Activated naive CD4-positive, alpha-beta T cell (primary cell): ENCODE results near the gene CCDC85C.

Experiments used
- DNase-seq, 4 experiments: peaks; one replicate each; lab custom pipeline; 2025; lab: John Stamatoyannopoulos, UW

The CCDC85C gene

DNA sequence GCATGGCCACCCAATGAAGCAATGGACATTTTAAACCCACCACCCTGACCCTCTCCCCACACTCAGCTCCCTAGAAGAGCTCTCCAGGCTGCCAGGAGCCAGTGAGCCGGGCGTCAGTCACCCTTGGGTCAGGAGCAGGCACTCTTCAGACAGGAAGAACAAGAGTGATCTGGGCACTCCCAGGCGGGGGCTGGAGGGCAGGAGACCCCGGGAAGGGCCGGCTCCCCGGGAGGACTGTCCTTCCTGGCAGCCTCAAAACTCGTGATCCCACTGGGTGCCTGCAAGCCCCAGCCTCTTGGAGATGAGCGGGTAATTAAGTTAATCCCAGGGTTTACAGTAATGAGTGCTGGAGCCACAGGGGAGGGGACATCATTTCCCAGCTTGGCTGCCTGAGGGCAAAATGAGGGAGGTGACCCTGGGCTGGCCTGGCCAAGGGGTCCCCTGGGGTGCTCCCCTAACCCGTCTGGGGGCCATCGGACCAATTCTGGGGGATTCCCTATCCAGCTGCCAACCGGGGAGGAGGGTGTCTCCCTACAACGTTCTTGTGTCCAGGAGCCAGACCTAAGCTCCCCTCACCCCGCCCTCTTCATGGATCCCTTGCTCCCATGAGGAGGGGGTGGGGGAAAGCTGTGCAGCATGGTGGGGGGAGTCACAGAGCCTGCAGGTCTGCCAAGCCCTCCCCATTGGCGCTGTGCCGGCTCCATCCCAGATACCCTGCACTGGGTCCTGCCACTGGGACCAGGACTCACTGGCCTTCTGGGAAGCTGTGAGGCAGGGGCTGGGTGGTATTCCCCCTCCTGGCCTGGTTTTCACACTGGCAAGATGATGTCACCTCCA lies 63.6 kb downstream of the CCDC85C start:
- DNase-seq: no peak

DNA sequence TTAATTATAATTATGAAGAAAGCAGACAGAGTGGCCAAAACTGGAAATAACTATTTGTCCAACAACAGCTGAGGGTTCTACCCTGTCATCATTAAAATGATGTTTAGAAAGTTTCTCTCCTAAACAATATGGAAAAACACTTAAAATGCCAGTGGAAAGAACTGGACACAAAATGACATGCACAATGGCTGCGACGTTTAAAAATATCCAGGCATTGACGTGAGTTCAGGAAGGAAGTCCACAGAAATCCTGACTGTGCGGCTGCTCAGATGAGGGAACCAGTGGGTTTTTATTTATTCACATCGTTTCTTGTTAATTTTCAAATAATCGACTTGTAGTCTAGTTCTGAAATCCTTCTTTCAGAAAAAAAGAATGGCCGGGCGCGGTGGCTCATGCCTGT lies 64.5 kb downstream of the CCDC85C start:
- DNase-seq: no peak

GRCh38 chr14:99538733-99539132 lies 65.3 kb downstream of the CCDC85C start:
- no peak for DNase-seq

DNA sequence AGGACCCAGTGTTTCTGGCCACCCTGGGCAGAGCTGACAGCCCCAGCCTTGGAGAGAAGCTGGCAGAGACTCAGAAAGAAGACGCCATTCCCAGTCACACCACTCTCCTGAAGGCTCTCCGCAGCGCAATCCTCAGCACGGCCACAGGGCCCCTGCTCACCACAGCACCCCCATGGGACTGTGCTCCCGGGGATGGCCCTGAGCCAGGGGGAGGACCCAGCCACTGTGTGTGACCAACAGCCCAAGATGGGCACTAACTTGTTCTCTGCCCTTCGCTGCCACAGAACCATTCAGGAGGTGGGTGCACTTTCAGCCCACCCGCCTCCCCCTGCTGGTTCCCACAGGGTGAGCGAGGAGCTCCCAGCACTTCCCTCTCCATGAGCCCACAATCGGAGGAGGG lies 65.7 kb downstream of the CCDC85C start:
- no peak for DNase-seq

- no peak for DNase-seq
These were observed 66.6 kb downstream of the CCDC85C start for GRCh38 chr14:99537399-99537798.

DNA sequence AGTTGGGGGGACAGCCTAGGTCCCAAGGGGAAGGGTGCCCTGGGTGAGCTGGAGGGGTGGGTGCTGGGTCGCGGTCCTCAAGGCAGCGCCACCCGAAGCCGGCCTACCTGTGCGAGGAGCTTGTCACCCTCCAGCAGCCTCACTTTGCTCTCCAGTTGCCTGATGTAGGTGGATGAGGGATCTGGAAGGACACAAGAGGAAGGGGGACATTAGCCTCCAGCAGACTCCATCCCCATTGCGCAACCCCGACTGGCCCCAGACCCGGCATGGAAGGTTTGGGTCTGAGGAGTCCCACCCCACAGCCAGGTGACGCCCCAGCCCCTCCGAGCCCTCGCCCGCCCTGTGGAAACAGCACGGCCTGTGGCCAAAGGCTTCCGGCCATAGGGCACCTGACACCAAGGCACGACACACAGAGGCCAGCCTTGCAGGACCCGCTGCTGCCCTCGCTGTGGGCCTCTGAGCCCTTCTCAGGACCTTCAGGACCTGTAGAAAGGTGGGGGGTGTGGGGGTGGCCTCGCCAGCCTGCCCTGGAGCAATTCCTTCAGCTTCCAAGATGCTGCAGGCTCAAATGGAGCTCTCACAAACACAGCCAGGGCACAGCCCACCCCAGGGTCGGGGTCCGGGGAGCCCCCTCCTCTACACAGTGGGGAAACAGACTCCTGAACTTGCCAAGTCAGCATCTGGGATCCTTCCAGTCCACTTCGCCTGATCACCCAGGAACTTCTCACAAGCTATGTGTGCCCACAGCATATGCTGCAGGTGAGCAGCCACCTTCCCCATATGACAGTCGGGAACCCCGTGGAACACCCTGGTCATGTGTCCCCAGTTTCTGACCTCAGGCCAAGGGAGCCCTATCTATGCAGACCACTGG lies 67.9 kb downstream of the CCDC85C start:
- no peak for DNase-seq

GRCh38 chr14:99535448-99535847 lies 68.6 kb downstream of the CCDC85C start:
- no peak for DNase-seq

DNA sequence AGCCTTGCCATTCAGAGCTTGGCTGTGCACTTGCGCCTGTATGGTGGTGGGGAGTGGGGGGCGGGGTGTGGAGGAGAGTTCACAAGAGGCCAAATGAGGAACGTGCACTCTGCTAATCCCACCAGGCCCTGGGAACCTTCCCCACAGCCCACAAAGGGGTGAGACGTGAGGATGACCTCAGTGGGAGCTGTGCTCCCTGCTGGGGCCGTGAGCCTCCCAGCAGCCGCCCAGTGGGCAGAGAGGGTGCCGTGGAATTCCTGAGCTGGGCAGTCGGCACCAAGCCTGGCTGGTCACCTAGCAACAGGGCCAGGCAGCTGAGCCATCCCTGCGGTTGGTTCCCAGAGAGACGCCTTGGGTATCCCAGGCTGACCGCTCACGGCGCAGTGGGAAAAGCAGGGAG lies 69.1 kb downstream of the CCDC85C start:
- no peak for DNase-seq

DNA sequence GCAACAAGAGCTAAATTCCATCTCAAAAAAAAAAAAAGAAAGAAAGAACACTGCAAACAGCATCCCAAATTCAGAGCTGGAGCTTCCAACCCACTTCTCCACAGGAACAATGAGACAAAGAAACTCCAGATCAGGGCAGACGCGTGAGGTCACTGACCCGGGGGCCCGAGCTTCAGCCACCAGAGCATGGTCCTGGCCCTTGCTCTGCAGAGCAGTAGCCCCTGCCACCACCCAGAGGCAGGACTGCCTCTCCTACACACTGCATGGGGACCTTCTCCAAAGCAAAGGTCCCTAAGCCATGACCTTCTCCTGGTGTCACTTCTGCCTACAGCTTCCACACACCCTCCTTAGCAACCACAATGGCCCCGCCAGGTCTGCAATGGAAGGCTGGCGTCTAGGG lies 69.7 kb downstream of the CCDC85C start:
- no peak for DNase-seq

GRCh38 chr14:99532310-99532709 lies 71.7 kb downstream of the CCDC85C start:
- DNase-seq: no peak

- DNase-seq: no peak
These were observed 72.5 kb downstream of the CCDC85C start for GRCh38 chr14:99531251-99532096.

DNA sequence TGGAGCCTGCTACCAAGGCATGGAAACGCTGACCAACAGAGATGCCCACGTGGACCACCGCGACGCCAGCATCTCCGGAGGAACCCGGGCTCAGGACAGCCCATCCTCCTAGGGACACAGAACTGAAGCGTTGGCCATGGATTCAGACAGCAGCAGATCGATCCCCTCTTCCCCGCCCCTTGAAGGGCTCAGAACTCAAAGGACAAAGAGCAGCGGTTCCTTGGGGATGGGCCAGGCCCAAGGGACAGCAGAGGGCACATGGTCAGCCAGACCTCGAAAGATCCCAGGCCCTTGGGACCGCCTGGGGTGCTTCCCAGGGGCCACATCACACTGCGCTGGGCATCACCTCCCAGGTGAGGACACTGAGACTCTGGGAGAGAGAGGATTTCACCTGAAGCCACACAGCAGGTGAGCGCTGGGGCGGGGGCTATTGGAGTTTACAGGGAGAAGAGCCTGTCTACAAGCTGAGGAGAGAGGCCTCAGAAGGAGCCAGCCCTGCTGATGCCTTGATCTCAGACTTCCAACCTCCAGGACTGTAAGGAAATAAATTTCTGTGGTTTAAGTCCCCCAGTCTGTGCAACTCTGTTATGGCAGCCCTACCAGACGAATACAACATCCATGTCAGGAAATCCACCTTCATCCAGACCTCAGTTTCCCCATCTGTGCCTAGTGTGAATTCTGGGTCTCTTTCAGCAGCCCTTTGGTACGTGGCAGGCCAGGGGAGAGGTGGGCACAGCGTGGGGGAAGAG lies 73.4 kb downstream of the CCDC85C start:
- DNase-seq: no peak

DNA sequence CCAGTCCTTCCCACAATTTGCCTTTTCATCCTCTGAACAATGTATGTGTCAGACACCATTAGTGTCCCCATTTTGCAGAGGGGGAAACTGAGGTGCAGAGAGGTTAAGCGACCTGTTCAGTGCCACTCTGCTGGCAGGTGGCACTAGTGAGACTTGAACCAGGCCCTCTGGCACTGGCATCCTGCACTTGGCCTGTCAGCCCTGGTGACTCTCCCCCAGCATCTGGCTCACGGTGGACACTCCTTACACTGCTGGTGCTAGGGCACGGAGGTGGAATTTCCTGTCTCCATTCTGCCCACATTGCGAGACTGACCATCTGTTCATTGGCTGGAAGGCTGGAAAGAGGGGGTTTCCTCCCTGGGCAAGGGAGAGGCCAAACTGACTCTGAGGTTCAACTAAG lies 74.1 kb downstream of the CCDC85C start:
- DNase-seq: no peak

GRCh38 chr14:99527427-99528076 lies 76.5 kb downstream of the CCDC85C start:
- no peak for DNase-seq

DNA sequence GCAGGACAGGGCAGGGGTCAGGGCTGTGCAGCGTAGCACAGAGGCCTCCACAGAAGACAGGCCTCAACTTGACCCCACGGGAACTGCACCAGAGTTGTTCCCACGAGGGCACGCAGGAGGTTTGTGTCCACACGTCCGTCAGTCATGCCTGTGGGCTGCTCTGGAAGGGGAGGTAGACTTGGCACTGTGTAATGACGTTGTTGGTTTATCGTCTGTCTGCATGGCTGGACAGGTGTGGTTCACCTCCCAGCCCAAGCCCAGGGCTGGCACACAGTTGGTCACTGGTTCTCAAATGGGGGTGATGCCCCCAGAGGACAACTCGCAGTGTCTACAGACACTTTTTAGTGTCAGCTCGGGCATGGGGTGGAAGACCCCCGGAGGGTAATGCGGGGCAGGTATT lies 77.0 kb downstream of the CCDC85C start:
- no peak for DNase-seq

DNA sequence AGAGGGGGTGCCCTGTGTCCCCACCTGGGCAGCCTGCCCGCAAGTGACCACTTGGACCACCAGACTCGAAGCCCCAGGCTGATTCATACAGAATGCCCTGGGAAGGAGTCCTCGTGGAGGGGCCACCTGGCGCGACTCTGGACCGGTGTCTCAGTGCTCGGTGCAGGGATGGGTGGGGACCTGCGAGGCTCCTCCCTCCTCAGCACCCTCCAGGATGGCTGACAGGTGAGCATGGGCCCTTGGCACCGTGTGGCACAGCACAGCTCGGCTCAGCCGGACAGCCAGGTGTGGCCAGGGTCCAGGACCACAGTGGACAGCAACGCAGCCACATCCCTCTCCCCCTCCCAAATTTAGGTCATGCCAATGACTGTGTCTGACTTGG lies 78.3 kb downstream of the CCDC85C start:
- no peak for DNase-seq

GRCh38 chr14:99524804-99525698 lies 79.0 kb downstream of the CCDC85C start:
- DNase-seq: peak in 1 of 4 experiments; percentile 16

- DNase-seq: no peak
These were observed 79.8 kb downstream of the CCDC85C start for GRCh38 chr14:99524091-99524661.

GRCh38 chr14:99523704-99524055 lies 80.3 kb downstream of the CCDC85C start:
- DNase-seq: no peak
